Omental fat pad (tissue), 4 donors: ENCODE results near the gene ILKAP. TPM values are rescaled to one million over a fixed set of nuclear protein-coding genes. Genes with fewer than 3 reads are reported as not detected.

Source experiments
- ATAC-seq: fragments of 150-250 bp; one replicate; pipeline ENCODE4 v1.9.1; 2016; ENCODE audit warnings: mild to moderate bottlenecking, moderate library complexity; ENCODE audit not compliant: low FRiP score
- DNase-seq: peaks from one replicate; pipeline ENCODE4 v3.0.0-alpha.2; 2019; ENCODE audit warnings: low spot score
- CTCF ChIP-seq, 3 donors: fragments of 450-650 bp; IDR thresholded peaks; one replicate each; pipeline ENCODE4 v1.5.1; 2016 to 2017; ENCODE audit warnings: antibody characterized with exemption in 3 of 3, mild to moderate bottlenecking in 3 of 3, moderate library complexity in 2 of 3
- total RNA-seq, 4 donors: library from RNA; depleted of rRNA; stranded (reverse); fragments of >200 nt; gene quantifications; one replicate each; pipeline ENCODE4 v1.1.0, GENCODE V29; 2016

The ILKAP gene
- total RNA-seq, 4 donors from 2014 or later, result 20.2 to 51.8 (median 29.7) TPM

GRCh38 chr2:238220274-238220891 is 16.9 kb upstream of the ILKAP start:
- DNase-seq (no peak), ATAC-seq (no peak)
- TF ChIP-seq CTCF (IDR thresholded peaks at IDR 0.05), result no peak

GRCh38 chr2:238216651-238217184 is 13.2 kb upstream of the ILKAP start:
- DNase-seq (no peak), ATAC-seq (no peak)
- TF ChIP-seq CTCF (IDR thresholded peaks at IDR 0.05), result no peak

GRCh38 chr2:238207006-238207405 is 3.5 kb upstream of the ILKAP start:
- no peak for TF ChIP-seq CTCF (IDR thresholded peaks at IDR 0.05)

GRCh38 chr2:238203973-238204683 is 633 bp upstream of the ILKAP start:
- DNase-seq (no peak), ATAC-seq (peak; percentile 20)
- no peak for TF ChIP-seq CTCF (IDR thresholded peaks at IDR 0.05)

More at GRCh38 chr2:238207006-238207405, 3.5 kb upstream of the ILKAP start:
- DNase-seq, result no peak
- ATAC-seq, result no peak

GRCh38 chr2:238202326-238203093 is 985 bp downstream of the ILKAP start:
- ATAC-seq (no peak), DNase-seq (no peak)
- no peak for TF ChIP-seq CTCF (IDR thresholded peaks at IDR 0.05)

- DNase-seq (no peak), ATAC-seq (no peak)
- TF ChIP-seq CTCF (IDR thresholded peaks at IDR 0.05), result no peak
Observed at GRCh38 chr2:238190445-238190844, 13.1 kb downstream of the ILKAP start.
